ENCODE data around the gene PCBP4.

Gene PCBP4

GRCh38 chr3:51941798-51942602 lies 25.3 kb downstream of the PCBP4 start, which contains the start of the genes PARP3 and RRP9:
Gene PARP3, plus strand, starts transcription at chr3:51942363. Its CDS starts 993 bp downstream, at chr3:51943356.
Gene RRP9, minus strand, starts transcription at chr3:51941904. Its CDS starts 37 bp downstream, at chr3:51941867.
- H3K9me3 ChIP-seq (ENCODE audit: control insufficient read depth in 1 of 2, low read length in 2 of 2): no peaks in the 10 kb centered on the region

GRCh38 chr3:51941463-51941797 lies 25.8 kb downstream of the PCBP4 start:
- no peaks in the 10 kb centered on the region for H3K27me3 ChIP-seq (ENCODE audit: low read depth, low read length)
- no peaks in the 10 kb centered on the region for H3K9me3 ChIP-seq (ENCODE audit: control insufficient read depth in 1 of 2, low read length in 2 of 2)
- H3K4me3 ChIP-seq (ENCODE audit: low read depth in 1 of 2, low read length in 2 of 2): peak overlapping the region; percentile 86 to 93
- peak overlapping the region; percentile 30 for H3K27ac ChIP-seq (ENCODE audit: low read length)
- H3K4me1 ChIP-seq (ENCODE audit: control insufficient read depth in 1 of 2, insufficient read depth in 2 of 2, low read length in 2 of 2): peaks cover 18 to 26% of the 10 kb centered on the region in 2 donors
- H3K36me3 ChIP-seq (ENCODE audit: control insufficient read depth in 1 of 2, insufficient read depth in 2 of 2, low read length in 2 of 2): peaks cover 27 to 44% of the 10 kb centered on the region in 2 donors

More at GRCh38 chr3:51941798-51942602, 25.3 kb downstream of the PCBP4 start, which contains the start of the genes PARP3 and RRP9:
- Histone ChIP-seq H3K36me3 (ENCODE audit: control insufficient read depth in 1 of 2, insufficient read depth in 2 of 2, low read length in 2 of 2) (peaks cover 23 to 40% of the 10 kb centered on the region in 2 donors), H3K27ac (ENCODE audit: low read length) (peak within 1 kb of the TSS; percentile 97), H3K4me1 (ENCODE audit: control insufficient read depth in 1 of 2, insufficient read depth in 2 of 2, low read length in 2 of 2) (peaks cover 18 to 26% of the 10 kb centered on the region in 2 donors), H3K4me3 (ENCODE audit: low read depth in 1 of 2, low read length in 2 of 2) (peak within 1 kb of the TSS; percentile 86 to 93), H3K27me3 (ENCODE audit: low read depth, low read length) (no peaks in the 10 kb centered on the region)

- peak overlapping the region; percentile 86 to 93 for H3K4me3 ChIP-seq (ENCODE audit: low read depth in 1 of 2, low read length in 2 of 2)
- peaks cover 26 to 45% of the 10 kb centered on the region in 2 donors for H3K36me3 ChIP-seq (ENCODE audit: control insufficient read depth in 1 of 2, insufficient read depth in 2 of 2, low read length in 2 of 2)
- H3K9me3 ChIP-seq (ENCODE audit: control insufficient read depth in 1 of 2, low read length in 2 of 2): no peaks in the 10 kb centered on the region
- H3K27me3 ChIP-seq (ENCODE audit: low read depth, low read length): no peaks in the 10 kb centered on the region
- peaks cover 18 to 26% of the 10 kb centered on the region in 2 donors for H3K4me1 ChIP-seq (ENCODE audit: control insufficient read depth in 1 of 2, insufficient read depth in 2 of 2, low read length in 2 of 2)
- H3K27ac ChIP-seq (ENCODE audit: low read length): peak overlapping the region; percentile 30
Observed at GRCh38 chr3:51940648-51941462, 26.4 kb downstream of the PCBP4 start.

- no peaks in the 10 kb centered on the region for H3K27me3 ChIP-seq (ENCODE audit: low read depth, low read length)
Observed at GRCh38 chr3:51938780-51939425, 28.4 kb downstream of the PCBP4 start.

GRCh38 chr3:51937611-51938450 lies 29.4 kb downstream of the PCBP4 start:
- H3K36me3 ChIP-seq (ENCODE audit: control insufficient read depth in 1 of 2, insufficient read depth in 2 of 2, low read length in 2 of 2): peaks cover 34 to 60% of the 10 kb centered on the region in 2 donors
- H3K27me3 ChIP-seq (ENCODE audit: low read depth, low read length): no peaks in the 10 kb centered on the region
- no peak overlapping the region for H3K27ac ChIP-seq (ENCODE audit: low read length)
- peaks cover 12 to 20% of the 10 kb centered on the region in 2 donors for H3K4me1 ChIP-seq (ENCODE audit: control insufficient read depth in 1 of 2, insufficient read depth in 2 of 2, low read length in 2 of 2)
- no peaks in the 10 kb centered on the region for H3K9me3 ChIP-seq (ENCODE audit: control insufficient read depth in 1 of 2, low read length in 2 of 2)
- no peak overlapping the region for H3K4me3 ChIP-seq (ENCODE audit: low read depth in 1 of 2, low read length in 2 of 2)

More at GRCh38 chr3:51938780-51939425, 28.4 kb downstream of the PCBP4 start:
- no peak overlapping the region for H3K27ac ChIP-seq (ENCODE audit: low read length)
- no peak overlapping the region for H3K4me3 ChIP-seq (ENCODE audit: low read depth in 1 of 2, low read length in 2 of 2)
- H3K9me3 ChIP-seq (ENCODE audit: control insufficient read depth in 1 of 2, low read length in 2 of 2): no peaks in the 10 kb centered on the region
- H3K36me3 ChIP-seq (ENCODE audit: control insufficient read depth in 1 of 2, insufficient read depth in 2 of 2, low read length in 2 of 2): peaks cover 29 to 50% of the 10 kb centered on the region in 2 donors
- peaks cover 18 to 26% of the 10 kb centered on the region in 2 donors for H3K4me1 ChIP-seq (ENCODE audit: control insufficient read depth in 1 of 2, insufficient read depth in 2 of 2, low read length in 2 of 2)

- Histone ChIP-seq H3K4me3 (ENCODE audit: low read depth in 1 of 2, low read length in 2 of 2) (no peak overlapping the region), H3K4me1 (ENCODE audit: control insufficient read depth in 1 of 2, insufficient read depth in 2 of 2, low read length in 2 of 2) (peaks cover 7 to 15% of the 10 kb centered on the region in 2 donors), H3K27ac (ENCODE audit: low read length) (no peak overlapping the region), H3K27me3 (ENCODE audit: low read depth, low read length) (no peaks in the 10 kb centered on the region), H3K9me3 (ENCODE audit: control insufficient read depth in 1 of 2, low read length in 2 of 2) (no peaks in the 10 kb centered on the region), H3K36me3 (ENCODE audit: control insufficient read depth in 1 of 2, insufficient read depth in 2 of 2, low read length in 2 of 2) (peaks cover 37 to 65% of the 10 kb centered on the region in 2 donors)
Observed at GRCh38 chr3:51937014-51937413, 30.2 kb downstream of the PCBP4 start.

DNA sequence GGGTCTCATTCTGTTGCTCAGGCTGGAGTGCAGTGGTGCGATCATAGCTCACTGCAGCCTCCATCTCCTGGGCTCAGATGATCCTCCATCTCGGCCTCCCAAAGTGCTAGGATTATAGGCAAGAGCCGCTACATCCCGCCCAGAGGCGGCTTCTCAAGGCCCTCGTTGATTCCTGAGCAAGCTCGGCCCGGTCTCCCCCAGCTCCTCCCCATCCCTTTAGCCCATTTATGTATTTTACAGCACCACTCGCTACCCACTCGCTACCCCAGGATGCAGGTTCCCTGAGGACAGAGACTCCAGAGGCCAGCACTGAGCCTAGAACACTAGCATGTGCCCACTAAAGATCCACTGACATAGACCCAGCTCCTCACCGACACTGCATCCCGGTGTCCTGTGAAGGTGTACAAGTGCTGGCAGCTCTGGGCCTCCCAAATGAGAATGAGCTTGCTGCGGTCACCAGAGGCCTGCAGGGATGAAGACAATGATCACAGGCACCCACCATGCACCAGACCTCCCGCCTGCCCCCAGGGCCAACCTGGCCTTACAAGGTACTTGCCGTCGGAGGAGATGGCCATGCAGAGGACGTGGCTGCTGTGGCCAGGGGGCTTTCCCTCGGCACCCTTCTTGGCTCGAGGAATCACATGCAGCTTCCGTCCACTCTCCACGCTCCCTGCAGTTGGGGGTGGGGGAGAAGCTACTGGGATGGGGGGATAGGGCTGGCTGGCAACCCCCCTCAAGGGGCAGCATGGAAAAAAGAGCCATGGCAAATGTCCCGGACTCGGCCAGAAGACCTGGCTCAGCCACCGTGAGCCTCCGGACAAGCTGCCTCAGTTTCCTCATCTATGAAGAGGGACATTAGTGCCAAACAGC lies 31.1 kb downstream of the PCBP4 start:
- Histone ChIP-seq H3K36me3 (ENCODE audit: control insufficient read depth in 1 of 2, insufficient read depth in 2 of 2, low read length in 2 of 2) (peaks cover 37 to 61% of the 10 kb centered on the region in 2 donors), H3K9me3 (ENCODE audit: control insufficient read depth in 1 of 2, low read length in 2 of 2) (no peaks in the 10 kb centered on the region), H3K4me3 (ENCODE audit: low read depth in 1 of 2, low read length in 2 of 2) (no peak overlapping the region), H3K4me1 (ENCODE audit: control insufficient read depth in 1 of 2, insufficient read depth in 2 of 2, low read length in 2 of 2) (peaks cover 5 to 12% of the 10 kb centered on the region in 2 donors), H3K27ac (ENCODE audit: low read length) (no peak overlapping the region), H3K27me3 (ENCODE audit: low read depth, low read length) (no peaks in the 10 kb centered on the region)

DNA sequence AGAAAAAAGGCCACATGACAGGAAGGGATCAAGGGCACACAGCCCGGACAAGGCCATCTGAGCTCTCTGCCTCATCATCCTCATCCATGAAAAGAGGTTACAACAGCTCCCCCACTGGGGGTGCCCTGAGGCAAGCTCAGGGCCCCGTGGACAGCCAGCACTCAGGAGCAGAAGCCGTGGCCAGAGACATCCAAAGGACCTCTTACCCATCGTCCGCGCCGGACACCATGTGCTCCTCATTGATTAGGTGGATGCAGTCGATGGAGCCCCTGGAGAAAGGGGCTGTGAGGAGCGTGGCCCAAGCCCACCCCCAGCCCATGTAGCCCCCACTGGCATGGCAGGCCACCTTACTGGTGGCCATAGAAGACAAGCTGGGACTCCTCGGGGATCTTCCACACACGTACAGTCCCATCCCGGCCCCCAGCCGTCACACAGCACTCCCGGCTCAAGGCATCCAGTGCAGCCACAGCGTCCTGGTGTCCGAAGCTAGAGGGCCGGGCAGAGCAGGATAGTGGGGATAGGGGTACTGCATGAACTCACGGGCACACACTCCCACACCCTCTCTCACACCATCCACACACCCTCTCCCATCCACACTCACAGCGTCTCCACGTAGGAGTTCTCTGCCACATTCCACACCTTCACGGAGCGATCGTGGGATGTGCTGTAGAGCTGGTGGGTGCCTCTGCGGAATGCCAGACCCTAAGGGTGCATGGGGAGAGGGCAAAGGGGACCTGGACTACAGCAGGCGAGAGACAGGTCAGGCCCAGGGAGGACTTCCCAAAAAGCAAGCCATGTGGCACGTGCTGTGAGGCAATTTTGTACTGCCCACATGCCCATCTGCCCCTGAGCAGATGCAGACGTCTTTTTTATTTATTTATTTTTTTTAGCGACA lies 32.0 kb downstream of the PCBP4 start:
- Histone ChIP-seq H3K9me3 (ENCODE audit: control insufficient read depth in 1 of 2, low read length in 2 of 2) (no peaks in the 10 kb centered on the region), H3K4me1 (ENCODE audit: control insufficient read depth in 1 of 2, insufficient read depth in 2 of 2, low read length in 2 of 2) (peaks cover 0 to 4% of the 10 kb centered on the region in 2 donors), H3K27ac (ENCODE audit: low read length) (no peak overlapping the region), H3K4me3 (ENCODE audit: low read depth in 1 of 2, low read length in 2 of 2) (no peak overlapping the region), H3K36me3 (ENCODE audit: control insufficient read depth in 1 of 2, insufficient read depth in 2 of 2, low read length in 2 of 2) (peaks cover 37 to 61% of the 10 kb centered on the region in 2 donors), H3K27me3 (ENCODE audit: low read depth, low read length) (no peaks in the 10 kb centered on the region)

DNA sequence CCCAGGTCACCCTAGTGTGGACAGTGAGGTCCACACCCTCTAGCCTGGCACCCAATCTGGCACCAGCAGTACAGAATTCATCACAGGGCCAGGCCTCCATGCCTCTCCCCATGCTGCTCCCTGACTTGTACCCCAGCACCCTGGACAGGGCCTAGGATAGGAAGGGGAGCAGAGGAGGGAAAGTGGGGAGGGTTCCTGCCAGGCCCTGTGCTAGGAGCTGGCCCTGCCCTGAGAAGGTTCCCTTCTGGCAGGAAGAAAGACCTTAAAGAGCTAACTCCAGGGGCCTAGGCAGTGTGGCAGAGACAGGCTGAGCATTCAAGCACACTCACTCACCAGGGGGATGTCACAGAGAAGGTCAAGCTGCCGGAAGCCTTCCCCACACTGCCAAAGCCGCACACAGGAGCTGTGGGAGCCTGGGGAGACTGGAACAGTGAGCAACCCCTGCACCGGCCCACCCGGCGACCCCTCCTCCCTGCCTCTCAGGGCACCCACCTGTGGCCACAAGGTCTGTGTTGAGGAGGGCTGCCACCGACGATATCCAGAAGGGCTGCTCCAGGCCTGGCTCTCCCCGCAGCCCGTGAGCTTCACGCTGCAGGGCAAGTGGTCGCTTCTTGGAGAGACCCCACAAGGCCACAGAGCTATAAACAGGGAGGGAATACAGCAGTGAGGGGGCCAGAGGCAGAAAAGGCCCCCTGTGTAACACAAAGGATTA lies 33.0 kb downstream of the PCBP4 start:
- peaks cover 37 to 61% of the 10 kb centered on the region in 2 donors for H3K36me3 ChIP-seq (ENCODE audit: control insufficient read depth in 1 of 2, insufficient read depth in 2 of 2, low read length in 2 of 2)
- no peak overlapping the region for H3K4me3 ChIP-seq (ENCODE audit: low read depth in 1 of 2, low read length in 2 of 2)
- H3K9me3 ChIP-seq (ENCODE audit: control insufficient read depth in 1 of 2, low read length in 2 of 2): no peaks in the 10 kb centered on the region
- no peaks in the 10 kb centered on the region for H3K27me3 ChIP-seq (ENCODE audit: low read depth, low read length)
- H3K4me1 ChIP-seq (ENCODE audit: control insufficient read depth in 1 of 2, insufficient read depth in 2 of 2, low read length in 2 of 2): no peaks in the 10 kb centered on the region
- H3K27ac ChIP-seq (ENCODE audit: low read length): no peak overlapping the region

Data from muscle layer of duodenum (tissue), 2 donors.